ENCODE data around the gene NEGR1. TPM values are rescaled to one million over a fixed set of nuclear protein-coding genes. Genes with fewer than 3 reads are reported as not detected.

Gene NEGR1
- total RNA-seq, 4 donors from 2014 or later = 1.6 to 4.7 (median 2.3) TPM

DNA sequence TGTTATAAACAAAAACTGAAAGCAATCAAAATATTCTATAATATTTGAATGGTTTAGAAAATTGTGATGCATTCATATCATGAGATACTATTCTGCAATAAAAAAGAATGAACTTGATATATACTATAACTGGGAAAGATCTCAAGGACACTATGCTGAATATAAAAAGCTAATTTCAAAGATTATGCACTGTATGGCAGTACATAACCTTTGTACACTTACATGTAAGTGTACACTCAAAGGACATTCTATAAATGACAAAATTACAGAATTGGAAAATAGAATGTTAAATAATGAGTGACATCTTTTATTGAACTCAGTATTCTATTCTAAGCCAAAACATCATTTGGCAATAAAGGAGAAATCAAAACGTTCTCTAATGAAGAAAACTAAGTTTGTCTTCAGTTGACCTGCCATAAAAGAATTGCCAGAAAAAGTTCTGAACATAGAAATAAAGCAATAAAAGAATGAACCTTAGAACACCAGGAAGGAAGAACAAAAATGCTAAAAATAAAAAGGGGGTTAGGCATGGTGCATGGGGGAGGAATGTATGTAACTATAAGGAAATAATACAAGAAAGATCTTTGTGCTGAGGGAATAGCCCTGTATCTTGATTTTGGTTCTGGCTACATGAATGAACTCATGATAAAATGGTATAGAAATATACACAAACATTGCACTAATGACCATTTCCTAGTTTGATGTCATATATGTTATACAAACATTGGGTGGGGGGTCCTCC is 519.7 kb downstream of the NEGR1 start:
- DNase-seq = no peak
- H3K27ac ChIP-seq = no peak overlapping the region
- H3K4me3 ChIP-seq = no peak overlapping the region
- H3K27me3 ChIP-seq = no peaks in the 10 kb centered on the region
- H3K36me3 ChIP-seq = no peaks in the 10 kb centered on the region
- TF ChIP-seq, protein P1, sequence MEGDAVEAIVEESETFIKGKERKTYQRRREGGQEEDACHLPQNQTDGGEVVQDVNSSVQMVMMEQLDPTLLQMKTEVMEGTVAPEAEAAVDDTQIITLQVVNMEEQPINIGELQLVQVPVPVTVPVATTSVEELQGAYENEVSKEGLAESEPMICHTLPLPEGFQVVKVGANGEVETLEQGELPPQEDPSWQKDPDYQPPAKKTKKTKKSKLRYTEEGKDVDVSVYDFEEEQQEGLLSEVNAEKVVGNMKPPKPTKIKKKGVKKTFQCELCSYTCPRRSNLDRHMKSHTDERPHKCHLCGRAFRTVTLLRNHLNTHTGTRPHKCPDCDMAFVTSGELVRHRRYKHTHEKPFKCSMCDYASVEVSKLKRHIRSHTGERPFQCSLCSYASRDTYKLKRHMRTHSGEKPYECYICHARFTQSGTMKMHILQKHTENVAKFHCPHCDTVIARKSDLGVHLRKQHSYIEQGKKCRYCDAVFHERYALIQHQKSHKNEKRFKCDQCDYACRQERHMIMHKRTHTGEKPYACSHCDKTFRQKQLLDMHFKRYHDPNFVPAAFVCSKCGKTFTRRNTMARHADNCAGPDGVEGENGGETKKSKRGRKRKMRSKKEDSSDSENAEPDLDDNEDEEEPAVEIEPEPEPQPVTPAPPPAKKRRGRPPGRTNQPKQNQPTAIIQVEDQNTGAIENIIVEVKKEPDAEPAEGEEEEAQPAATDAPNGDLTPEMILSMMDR (IDR thresholded peaks at IDR 0.05) = no peak
- no peak for TF ChIP-seq POLR2A (IDR thresholded peaks at IDR 0.05)
- no peaks in the 10 kb centered on the region for H3K4me1 ChIP-seq
- H3K9me3 ChIP-seq = no peaks in the 10 kb centered on the region

DNA sequence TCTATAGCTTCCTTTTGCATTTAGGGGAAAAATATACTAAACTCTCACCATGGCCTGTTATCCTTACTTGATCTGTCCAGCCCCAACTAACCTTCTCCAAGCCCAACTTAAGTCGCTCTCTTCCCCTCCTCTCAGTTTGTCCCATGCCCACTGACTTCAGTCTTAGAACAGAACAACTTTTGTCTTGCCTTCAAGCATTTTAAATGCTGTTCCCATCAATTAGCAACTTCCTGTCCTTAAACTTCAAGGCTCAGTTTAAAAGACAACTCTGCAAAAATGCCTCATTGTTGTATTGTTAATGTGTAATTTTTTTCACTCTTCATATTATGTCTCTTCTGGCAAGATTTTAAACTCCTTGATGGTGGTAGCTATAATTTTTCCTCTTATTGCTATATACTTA is 526.9 kb downstream of the NEGR1 start:
- H3K27ac ChIP-seq = no peak overlapping the region
- H3K27me3 ChIP-seq = no peaks in the 10 kb centered on the region
- no peak overlapping the region for H3K4me3 ChIP-seq
- DNase-seq = no peak
- no peaks in the 10 kb centered on the region for H3K36me3 ChIP-seq
- no peaks in the 10 kb centered on the region for H3K9me3 ChIP-seq
- no peaks in the 10 kb centered on the region for H3K4me1 ChIP-seq
- TF ChIP-seq, protein P1 (IDR thresholded peaks at IDR 0.05) = no peak
- no peak for TF ChIP-seq POLR2A (IDR thresholded peaks at IDR 0.05)

DNA sequence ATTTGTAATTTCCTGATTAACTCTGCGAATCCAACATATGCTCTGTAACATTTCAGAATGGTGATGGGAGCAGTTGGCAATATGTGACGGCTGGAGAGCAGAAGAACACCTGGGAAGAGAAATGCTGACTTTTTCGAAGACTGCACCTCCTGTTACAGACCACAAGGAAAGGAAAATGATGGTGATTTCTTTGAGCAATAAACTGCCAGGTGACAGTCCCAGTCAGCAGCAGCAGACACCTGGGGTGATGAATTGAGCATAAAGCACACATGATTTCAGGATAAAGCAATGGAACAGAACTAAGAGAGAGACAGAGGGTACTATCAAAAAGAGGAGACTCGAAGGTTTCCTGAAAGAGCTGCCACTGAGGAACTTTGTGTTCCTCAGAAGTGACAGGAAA is 528.6 kb downstream of the NEGR1 start:
- DNase-seq = no peak
- Histone ChIP-seq H3K4me1 (no peaks in the 10 kb centered on the region), H3K27ac (no peak overlapping the region), H3K4me3 (no peak overlapping the region), H3K27me3 (no peaks in the 10 kb centered on the region), H3K36me3 (no peaks in the 10 kb centered on the region), H3K9me3 (no peaks in the 10 kb centered on the region)
- no peak for TF ChIP-seq POLR2A (IDR thresholded peaks at IDR 0.05)
- TF ChIP-seq, protein P1 (IDR thresholded peaks at IDR 0.05) = no peak

DNA sequence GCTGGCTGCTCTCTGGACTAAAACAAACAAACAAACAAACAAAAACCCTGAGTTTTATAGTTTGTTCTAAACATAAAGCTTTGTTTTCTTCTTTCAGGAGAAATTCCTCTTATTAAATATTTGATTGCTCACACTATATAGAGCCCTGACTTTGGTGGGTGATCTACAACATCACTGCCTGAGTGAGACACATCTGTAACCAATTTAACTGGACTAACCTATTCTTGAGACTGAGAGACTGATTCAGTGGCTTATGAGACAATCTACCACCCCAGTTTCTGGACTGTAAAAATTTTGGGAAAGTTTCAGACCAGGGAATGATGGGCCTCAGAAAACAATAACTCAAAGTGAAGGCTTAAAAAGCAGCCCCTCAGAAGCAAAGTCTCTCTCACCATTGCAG is 537.0 kb downstream of the NEGR1 start:
- H3K4me3 ChIP-seq = no peak overlapping the region
- no peaks in the 10 kb centered on the region for H3K4me1 ChIP-seq
- H3K27me3 ChIP-seq = no peaks in the 10 kb centered on the region
- no peak overlapping the region for H3K27ac ChIP-seq
- no peaks in the 10 kb centered on the region for H3K36me3 ChIP-seq
- TF ChIP-seq POLR2A (IDR thresholded peaks at IDR 0.05) = no peak
- TF ChIP-seq, protein P1 (IDR thresholded peaks at IDR 0.05) = no peak
- no peaks in the 10 kb centered on the region for H3K9me3 ChIP-seq
- DNase-seq = no peak

DNA sequence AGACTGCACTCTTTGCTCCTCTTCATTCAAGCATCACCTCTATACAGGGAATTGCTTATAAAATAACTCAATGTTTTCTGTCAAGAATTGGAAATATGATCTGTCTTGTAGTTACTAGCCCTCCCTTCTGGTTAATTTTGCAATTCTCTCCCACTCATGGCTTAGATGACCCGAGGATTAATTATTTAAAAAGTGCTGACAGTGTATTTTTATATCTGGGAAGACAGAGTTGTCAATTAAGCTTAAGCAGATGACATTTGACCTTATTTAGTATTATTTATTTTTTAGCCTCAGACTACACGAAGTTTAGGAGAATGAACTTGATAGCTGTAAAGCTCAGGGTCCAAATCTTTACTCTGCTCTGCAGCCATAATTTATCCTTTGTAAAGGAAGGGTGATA is 538.5 kb downstream of the NEGR1 start:
- Histone ChIP-seq H3K36me3 (no peaks in the 10 kb centered on the region), H3K4me1 (no peaks in the 10 kb centered on the region), H3K27ac (no peak overlapping the region), H3K9me3 (no peaks in the 10 kb centered on the region), H3K4me3 (no peak overlapping the region), H3K27me3 (no peaks in the 10 kb centered on the region)
- no peak for TF ChIP-seq POLR2A (IDR thresholded peaks at IDR 0.05)
- DNase-seq = no peak

DNA sequence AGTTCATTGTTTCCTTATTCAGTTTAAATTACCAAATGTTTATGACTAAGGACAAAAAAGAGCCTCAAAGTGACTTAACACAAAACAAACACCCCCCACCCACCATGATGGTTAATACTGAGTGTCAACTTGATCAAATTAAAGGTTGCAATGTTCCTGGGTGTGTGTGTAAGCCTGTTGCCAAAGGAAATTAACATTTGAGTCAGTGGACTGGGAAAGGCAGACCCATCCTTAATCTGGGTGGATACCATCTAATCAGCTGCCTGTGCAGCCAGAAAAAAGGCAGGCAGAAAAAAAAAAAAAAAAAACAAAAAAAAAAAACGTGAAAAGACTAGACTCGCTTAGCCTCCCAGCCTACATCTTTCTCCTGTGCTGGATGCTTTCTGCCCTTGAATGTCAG is 543.4 kb downstream of the NEGR1 start:
- Histone ChIP-seq H3K27ac (no peak overlapping the region), H3K4me3 (no peak overlapping the region), H3K36me3 (no peaks in the 10 kb centered on the region), H3K9me3 (no peaks in the 10 kb centered on the region), H3K4me1 (no peaks in the 10 kb centered on the region), H3K27me3 (no peaks in the 10 kb centered on the region)
- TF ChIP-seq, protein P1 (IDR thresholded peaks at IDR 0.05) = no peak
- TF ChIP-seq POLR2A (IDR thresholded peaks at IDR 0.05) = no peak
- DNase-seq = no peak

Data from Peyer's patch (tissue), 4 donors.